HG03521 (cell line): Measurements from ENCODE around the gene ACTL10.

Experiments used
- ATAC-seq: cut with Tn5 transposase; IDR thresholded peaks from one replicate; pipeline ENCODE4 v1.9.1; 2021; ENCODE audit warnings: mild to moderate bottlenecking, moderate library complexity; ENCODE audit not compliant: unreplicated experiment

Gene ACTL10

GRCh38 chr20:33663161-33664084, 3.3 kb upstream of the ACTL10 start:
- ATAC-seq, result peak; percentile 37

GRCh38 chr20:33664085-33664761, 2.5 kb upstream of the ACTL10 start:
- ATAC-seq, result no peak

GRCh38 chr20:33664762-33665144, 2.0 kb upstream of the ACTL10 start:
- no peak for ATAC-seq

- ATAC-seq, result peak; percentile 24
These were observed 517 bp downstream of the ACTL10 start for GRCh38 chr20:33667245-33667675.

- no peak for ATAC-seq
These were observed 1.1 kb downstream of the ACTL10 start for GRCh38 chr20:33667676-33668465.

GRCh38 chr20:33668466-33669155, 1.9 kb downstream of the ACTL10 start:
- no peak for ATAC-seq

- no peak for ATAC-seq
These were observed 2.5 kb downstream of the ACTL10 start for GRCh38 chr20:33669224-33669623.

GRCh38 chr20:33669873-33670640, 3.3 kb downstream of the ACTL10 start:
- ATAC-seq, result no peak

GRCh38 chr20:33670715-33671499, 4.2 kb downstream of the ACTL10 start:
- ATAC-seq, result no peak

- no peak for ATAC-seq
These were observed 5.0 kb downstream of the ACTL10 start for GRCh38 chr20:33671573-33672288.

- no peak for ATAC-seq
These were observed 5.8 kb downstream of the ACTL10 start for GRCh38 chr20:33672426-33673113.

- no peak for ATAC-seq
These were observed 6.3 kb downstream of the ACTL10 start for GRCh38 chr20:33673114-33673409.

GRCh38 chr20:33673410-33674293, 6.9 kb downstream of the ACTL10 start:
- ATAC-seq, result no peak

- ATAC-seq, result peak; percentile 44
These were observed 7.8 kb downstream of the ACTL10 start, which contains the start of gene NECAB3 for GRCh38 chr20:33674294-33675135. NECAB3 (minus strand) TSS chr20:33674428; CDS start chr20:33674352, 76 bp downstream.

GRCh38 chr20:33675136-33675959, 8.6 kb downstream of the ACTL10 start:
- no peak for ATAC-seq
